HepG2 (cell line): ENCODE data around the gene SELENOI. TPM values are rescaled to one million over a fixed set of nuclear protein-coding genes. Genes with fewer than 3 reads are reported as not detected.

Experiments
- AGO2 ChIP-seq: fragments of 200-400 bp; formaldehyde crosslinking; optimal IDR thresholded peaks from 2 replicates; pipeline ENCODE3; 2017; ENCODE audit warnings: mild to moderate bottlenecking, low read depth, low read length, moderate library complexity
- ATF7-NPFF ChIP-seq: sonication (generic); formaldehyde crosslinking; IDR thresholded peaks from 2 replicates; pipeline ENCODE4 v1.8.1; 2023; ENCODE audit warnings: mild to moderate bottlenecking, low read depth, missing genetic modification reagents, moderate library complexity
- NR1H2 ChIP-seq: sonication (generic); formaldehyde crosslinking; IDR thresholded peaks from 2 replicates; pipeline ENCODE4 v1.8.1; 2022; ENCODE audit warnings: low read depth, missing genetic modification reagents, borderline replicate concordance
- PCBP2 ChIP-seq: fragments of 200-400 bp; formaldehyde crosslinking; optimal IDR thresholded peaks from 2 replicates; pipeline ENCODE3; 2018; ENCODE audit warnings: low read length, low read depth; ENCODE audit not compliant: poor library complexity, severe bottlenecking
- PITX1 ChIP-seq: sonication (generic); formaldehyde crosslinking; IDR thresholded peaks from 2 replicates; pipeline ENCODE4 v1.5.1; 2020; ENCODE audit warnings: mild to moderate bottlenecking, missing genetic modification reagents
- POLR2AphosphoS2 ChIP-seq: IDR thresholded peaks from 2 replicates; pipeline ENCODE4 v1.6.1; 2011; ENCODE audit warnings: low read depth, low read length, improper control_type of control experiment
- PREB ChIP-seq: sonication (generic); formaldehyde crosslinking; IDR thresholded peaks from 2 replicates; pipeline ENCODE4 v1.4.0; 2020; ENCODE audit warnings: missing genetic modification reagents
- TFAP4 ChIP-seq: sonication (generic); IDR thresholded peaks from 2 replicates; pipeline ENCODE4 v1.6.1; 2016; ENCODE audit warnings: low read depth, borderline replicate concordance
- ZHX1 ChIP-seq: sonication (generic); formaldehyde crosslinking; IDR thresholded peaks from 2 replicates; pipeline ENCODE4 v1.8.1; 2022; ENCODE audit warnings: low read depth, mild to moderate bottlenecking, missing genetic modification reagents
- ZHX2 ChIP-seq, 2 experiments: sonication (generic) in 1 of 2; formaldehyde crosslinking in 1 of 2; IDR thresholded peaks; 2 replicates each; pipeline versions ENCODE4 v1.6.1 to v1.9.0; 2014 to 2022; ENCODE audit warnings: antibody characterized with exemption in 1 of 2, borderline replicate concordance in 1 of 2, inconsistent platforms in 1 of 2, low read depth in 1 of 2, missing genetic modification reagents in 1 of 2
- ZNF451 ChIP-seq: sonication (generic); formaldehyde crosslinking; IDR thresholded peaks from 2 replicates; pipeline ENCODE4 v1.5.0; 2020; ENCODE audit warnings: mild to moderate bottlenecking, missing genetic modification reagents
- ZNF501 ChIP-seq: sonication (generic); formaldehyde crosslinking; IDR thresholded peaks from 2 replicates; pipeline ENCODE4 v1.5.1; 2020; ENCODE audit warnings: mild to moderate bottlenecking, moderate library complexity, missing genetic modification reagents
- ZNF607 ChIP-seq: sonication (generic); formaldehyde crosslinking; IDR thresholded peaks from 2 replicates; pipeline ENCODE4 v1.5.1; 2020; ENCODE audit warnings: missing genetic modification reagents, mild to moderate bottlenecking, borderline replicate concordance
- ZNF816 ChIP-seq: sonication (generic); formaldehyde crosslinking; IDR thresholded peaks from 2 replicates; pipeline ENCODE4 v1.8.0; 2022; ENCODE audit warnings: missing genetic modification reagents, mild to moderate bottlenecking, borderline replicate concordance
- polyA plus RNA-seq, 8 experiments: library from polyadenylated mRNA; depleted of rRNA in 3 of 8; stranded (reverse) in 7 of 8; unstranded in 1 of 8; fragments of >200 nt; fragmentation: Illumina TruSeq in 4 of 8; extraction: Trizol in 4 of 8; gene quantifications; 2 replicates each; pipeline versions ENCODE4 v1.2.1 to v1.2.3, GENCODE V29; 2011 to 2016; ENCODE audit warnings: low read depth in 4 of 8, missing spikeins in 1 of 8, mixed read lengths in 1 of 8; ENCODE audit not compliant: insufficient read depth in 1 of 8
- total RNA-seq, 5 experiments: library from RNA; depleted of rRNA; stranded (reverse); fragments of >200 nt; fragmentation: Illumina TruSeq; extraction: Trizol; gene quantifications; 2 replicates each; pipeline ENCODE4 v1.2.3, GENCODE V29; 2016; ENCODE audit warnings: low read depth in 1 of 5

SELENOI gene
- total and polyA plus RNA-seq, 2 of the 13 experiments (the other 11 are each of a cell fraction or from before 2014, with no cell fraction given) = 27.7 to 60.3 TPM

GRCh38 chr2:26345545-26346453 is at the start of gene SELENOI (continued):
- TF ChIP-seq ZHX2 (IDR thresholded peaks at IDR 0.05; ENCODE audit: low read depth) (peak; percentile 47; the same call in 1 of the 2 replicates), ZHX2 (CRISPR knock-in tag; IDR thresholded peaks at IDR 0.05; ENCODE audit: borderline replicate concordance) (no peak), PCBP2 (no peak), ZHX1 (CRISPR knock-in tag) (0 out of 2 replicates have a peak, but pooled peaks have one; percentile 27), AGO2 (no peak), ZNF451 (0 out of 2 replicates have a peak, but pooled peaks have one; percentile 18), PREB (CRISPR knock-in tag) (no peak), TFAP4 (peak; percentile 68; the same call in 1 of the 2 replicates), PITX1 (no peak; the same call in 1 of the 2 replicates), ZNF607 (CRISPR knock-in tag) (peak; percentile 53), NR1H2 (CRISPR knock-in tag) (peak; percentile 84; the same call in 1 of the 2 replicates), ATF7-NPFF (CRISPR knock-in tag) (peak; percentile 83), ZNF816 (CRISPR knock-in tag) (peak; percentile 98), POLR2AphosphoS2 (peak; percentile 92), ZNF501 (CRISPR knock-in tag) (peak; percentile 95)
